Caco-2 (cell line): ENCODE measurements around the gene GCGR. TPM values are rescaled to one million over a fixed set of nuclear protein-coding genes. Genes with fewer than 3 reads are reported as not detected.

Experiments used
- BruUV-seq: library from RNA; stranded (reverse); fragments of 400-500 nt; replicated peaks from 2 replicates; lab custom pipeline; 2021; lab: Mats Ljungman, UMichigan
- CTCF ChIA-PET: fragments of 300-600 bp; sonication (Branson Sonifier 250); formaldehyde crosslinking; loops from one replicate; lab custom pipeline; 2022; ENCODE audit warnings: antibody characterized with exemption; lab: Charles Lee
- POLR2A ChIA-PET: fragments of 300-600 bp; sonication (Branson Sonifier 250); formaldehyde crosslinking; loops from one replicate; lab custom pipeline; 2022; ENCODE audit warnings: antibody characterized with exemption; lab: Charles Lee
- DNase-seq, 2 experiments: peaks; one replicate each; pipeline versions ENCODE4 v3.0.0 to v3.0.0-alpha.2; 2020 to 2022
- H3K27me3 ChIP-seq: replicated peaks from 2 replicates; pipeline ENCODE4 v1.6.0; 2011; ENCODE audit warnings: low read length; ENCODE audit not compliant: control insufficient read depth, insufficient read depth
- H3K36me3 ChIP-seq: 2 replicates; pipeline ENCODE4 v1.5.1; 2011; ENCODE audit warnings: low read length; ENCODE audit not compliant: control insufficient read depth, insufficient read depth
- H3K4me1 ChIP-seq: fragments of 250-450 bp; sonication (Bioruptor Pico); 2 replicates; pipeline ENCODE4 v1.5.1; 2020; ENCODE audit warnings: mild to moderate bottlenecking
- H3K4me3 ChIP-seq: 2 replicates; pipeline ENCODE4 v1.5.1; 2011; ENCODE audit warnings: low read depth, mild to moderate bottlenecking, control low read depth, low read length
- H3K9me3 ChIP-seq: fragments of 250-450 bp; sonication (Bioruptor Pico); 2 replicates; pipeline ENCODE4 v1.5.1; 2020; ENCODE audit warnings: mild to moderate bottlenecking, moderate library complexity
- H3K27ac Mint-ChIP-seq: one replicate; pipeline ENCODE4 v1.8.0; 2022; ENCODE audit warnings: mixed read lengths; ENCODE audit not compliant: unreplicated experiment
- H3K27me3 Mint-ChIP-seq: one replicate; pipeline ENCODE4 v1.8.0; 2022; ENCODE audit warnings: mixed read lengths; ENCODE audit not compliant: insufficient read depth, unreplicated experiment
- H3K36me3 Mint-ChIP-seq: one replicate; pipeline ENCODE4 v1.8.0; 2022; ENCODE audit warnings: mild to moderate bottlenecking, mixed read lengths; ENCODE audit not compliant: insufficient read depth, unreplicated experiment
- H3K4me1 Mint-ChIP-seq: one replicate; pipeline ENCODE4 v1.8.0; 2022; ENCODE audit warnings: low read depth, mixed read lengths; ENCODE audit not compliant: unreplicated experiment
- H3K4me3 Mint-ChIP-seq: one replicate; pipeline ENCODE4 v1.8.0; 2022; ENCODE audit warnings: mild to moderate bottlenecking, moderate library complexity, mixed read lengths; ENCODE audit not compliant: unreplicated experiment
- H3K9me3 Mint-ChIP-seq: one replicate; pipeline ENCODE4 v1.8.0; 2022; ENCODE audit warnings: mixed read lengths; ENCODE audit not compliant: unreplicated experiment
- CTCF ChIP-seq, 2 experiments: fragments of 200-600 bp in 1 of 2; IDR thresholded peaks; 1 replicate in 1 of 2; 2 replicates in 1 of 2; pipeline versions ENCODE4 v1.5.1 to v1.8.0; 2011 to 2022; ENCODE audit warnings: antibody characterized with exemption in 1 of 2, control low read depth in 1 of 2, inconsistent platforms in 1 of 2, low read depth in 1 of 2, low read length in 1 of 2, mild to moderate bottlenecking in 1 of 2, moderate library complexity in 1 of 2; ENCODE audit not compliant: insufficient read depth in 1 of 2, severe bottlenecking in 1 of 2, unreplicated experiment in 1 of 2
- intact Hi-C: fragments of 100-400 bp; cut with micrococcal nuclease; formaldehyde crosslinking; loops from one replicate; pipeline ENCODE4 v1.10.0; 2022; ENCODE audit not compliant: unreplicated experiment
- total RNA-seq: library from RNA; stranded (reverse); gene quantifications from 2 replicates; pipeline ENCODE4 v1.2.3, GENCODE V29; 2022

Gene GCGR
- total RNA-seq, 1 experiment from 2014 or later = 1.0 TPM

- DNase-seq = peak in 1 of 2 experiments; percentile 59
- no TSS peak for BruUV-seq
- ChIA-PET POLR2A (interaction anchor here (0.6 kb wide), 1 partner anchor 22 kb away, joined by 6 read pairs; no protein-coding TSS in a partner anchor), CTCF (interaction anchor here (0.6 to 1.0 kb wide), 3 partner anchors 11 to 159 kb away, joined by 3 read pairs; no protein-coding TSS in a partner anchor)
- no peak overlapping the region for H3K4me3 ChIP-seq
- Mint-ChIP-seq H3K4me1 (no peaks in the 10 kb centered on the region), H3K4me3 (no peak overlapping the region), H3K27ac (no peak overlapping the region), H3K9me3 (peaks cover 2% of the 10 kb centered on the region), H3K36me3 (no peaks in the 10 kb centered on the region), H3K27me3 (no peaks in the 10 kb centered on the region)
- no peak for TF ChIP-seq CTCF (IDR thresholded peaks at IDR 0.05; ENCODE audit: insufficient read depth in 1 of 2, low read depth in 1 of 2, low read length in 1 of 2, severe bottlenecking in 1 of 2, unreplicated experiment in 1 of 2)
- intact Hi-C loops = no loop called here
- H3K4me1 ChIP-seq = peaks cover 5% of the 10 kb centered on the region; the same call in 1 of the 2 replicates
- H3K36me3 ChIP-seq = no peaks in the 10 kb centered on the region
- H3K9me3 ChIP-seq = no peaks in the 10 kb centered on the region
- H3K27me3 ChIP-seq = no peaks in the 10 kb centered on the region
These were observed 9.4 kb upstream of the GCGR start for GRCh38 chr17:81794509-81794908.

GRCh38 chr17:81801327-81801726 is 2.6 kb upstream of the GCGR start:
- Histone ChIP-seq H3K4me1 (peaks cover 8% of the 10 kb centered on the region), H3K4me3 (no peak overlapping the region), H3K9me3 (no peaks in the 10 kb centered on the region), H3K36me3 (no peaks in the 10 kb centered on the region), H3K27me3 (no peaks in the 10 kb centered on the region)
- Mint-ChIP-seq H3K9me3 (peaks cover 9% of the 10 kb centered on the region), H3K4me1 (peaks cover 6% of the 10 kb centered on the region), H3K36me3 (no peaks in the 10 kb centered on the region), H3K27ac (no peak overlapping the region), H3K4me3 (no peak overlapping the region), H3K27me3 (peaks cover 18% of the 10 kb centered on the region)
- ChIA-PET POLR2A (no interaction called here), CTCF (no interaction called here)
- DNase-seq = no peak
- intact Hi-C loops = no loop called here
- BruUV-seq = no TSS peak
- no peak for TF ChIP-seq CTCF (IDR thresholded peaks at IDR 0.05; ENCODE audit: insufficient read depth in 1 of 2, low read depth in 1 of 2, low read length in 1 of 2, severe bottlenecking in 1 of 2, unreplicated experiment in 1 of 2)

DNA sequence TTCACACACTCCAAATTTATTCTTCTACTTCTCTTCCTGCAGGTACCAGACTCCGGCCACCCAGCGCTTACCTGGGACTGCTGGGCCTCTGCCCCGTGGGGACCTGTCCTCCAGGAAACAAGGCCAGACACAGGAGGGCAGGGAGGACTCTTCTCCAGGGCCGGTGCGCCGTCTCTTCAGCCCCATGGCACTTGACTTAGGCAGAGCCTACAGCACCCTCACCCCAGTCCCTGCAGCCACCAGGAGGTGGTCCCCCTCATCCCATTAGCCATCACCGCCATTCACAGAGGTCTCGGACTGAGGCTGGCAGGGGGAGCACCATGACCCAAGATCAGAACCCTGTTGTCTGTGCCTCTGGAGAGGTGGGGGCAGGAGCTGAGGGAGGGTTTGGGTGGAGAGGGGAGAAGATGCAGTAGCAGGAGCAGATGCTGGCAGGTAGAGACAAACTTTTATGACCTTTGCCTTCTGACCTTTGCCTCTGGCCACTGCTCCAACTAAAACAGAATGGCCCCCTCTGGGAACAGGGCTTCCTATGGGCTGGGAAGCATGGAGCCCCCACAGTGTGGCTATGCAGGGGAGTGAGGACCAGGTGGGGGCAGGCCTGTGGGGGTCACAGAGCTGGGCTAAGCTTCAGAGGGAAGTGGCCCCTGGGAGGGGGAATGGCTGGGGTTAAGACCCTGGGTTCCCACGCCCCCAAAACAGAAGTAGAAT is 1.7 kb upstream of the GCGR start:
- peaks cover 14% of the 10 kb centered on the region for H3K4me1 ChIP-seq
- no peaks in the 10 kb centered on the region for H3K9me3 ChIP-seq
- Mint-ChIP-seq H3K36me3 (no peaks in the 10 kb centered on the region), H3K27me3 (peaks cover 18% of the 10 kb centered on the region), H3K9me3 (peaks cover 9% of the 10 kb centered on the region), H3K4me3 (peak overlapping the region; percentile 25), H3K4me1 (peaks cover 6% of the 10 kb centered on the region), H3K27ac (no peak overlapping the region)
- intact Hi-C loops = no loop called here
- ChIA-PET POLR2A (no interaction called here), CTCF (interaction anchor here (0.6 kb wide), 1 partner anchor 914 kb away, joined by 6 read pairs; the partner anchor contains the start of gene FN3KRP)
- no peaks in the 10 kb centered on the region for H3K27me3 ChIP-seq
- TF ChIP-seq CTCF (IDR thresholded peaks at IDR 0.05; ENCODE audit: insufficient read depth in 1 of 2, low read depth in 1 of 2, low read length in 1 of 2, severe bottlenecking in 1 of 2, unreplicated experiment in 1 of 2) = no peak
- no TSS peak for BruUV-seq
- no peak for DNase-seq
- H3K36me3 ChIP-seq = no peaks in the 10 kb centered on the region
- no peak overlapping the region for H3K4me3 ChIP-seq
